Glomerular visceral epithelial cell (primary cell): Measurements from ENCODE around the gene SIRT2.
"Not testable (repeated sequence)": the region's sequence is repeated elsewhere in the genome, so short reads cannot be mapped to it uniquely, and the experiment has no call there.

ENCODE experiments used
- DNase-seq: peaks from one replicate; pipeline ENCODE4 v3.0.0-alpha.2; 2016; ENCODE audit errors: extremely low spot score

SIRT2 gene

GRCh38 chr19:38899447-38900201, at the start of gene SIRT2, which contains the start of gene NFKBIB:
TSS of gene SIRT2 (minus strand) at chr19:38899618. CDS start at chr19:38899521, 97 bp downstream.
TSS of gene NFKBIB (plus strand) at chr19:38899969. CDS start at chr19:38900033, 64 bp downstream.
- DNase-seq: peak; percentile 99

- DNase-seq: no peak
Observed at GRCh38 chr19:38946229-38947010, 47.0 kb upstream of the SIRT2 start.

- DNase-seq: no peak
Observed at GRCh38 chr19:38945562-38946228, 46.3 kb upstream of the SIRT2 start.

GRCh38 chr19:38944981-38945506, 45.6 kb upstream of the SIRT2 start:
- no peak for DNase-seq

GRCh38 chr19:38942471-38943181, 43.2 kb upstream of the SIRT2 start:
- DNase-seq: no peak

- no peak for DNase-seq
Observed at GRCh38 chr19:38941979-38942378, 42.6 kb upstream of the SIRT2 start.

- not testable (repeated sequence) for DNase-seq
Observed at GRCh38 chr19:38941466-38941865, 42.0 kb upstream of the SIRT2 start.

GRCh38 chr19:38939957-38940356, 40.5 kb upstream of the SIRT2 start:
- no peak for DNase-seq

- DNase-seq: no peak
Observed at GRCh38 chr19:38933544-38933943, 34.1 kb upstream of the SIRT2 start.

GRCh38 chr19:38932425-38933179, 33.2 kb upstream of the SIRT2 start:
- DNase-seq: peak; percentile 43

GRCh38 chr19:38931521-38931793, 32.0 kb upstream of the SIRT2 start:
- no peak for DNase-seq

GRCh38 chr19:38930776-38931520, 31.5 kb upstream of the SIRT2 start, which contains the start of gene MRPS12:
TSS of gene MRPS12 (plus strand) at chr19:38930944. CDS start at chr19:38931295, 351 bp downstream.
- peak; percentile 99 for DNase-seq

GRCh38 chr19:38929929-38930775, 30.7 kb upstream of the SIRT2 start, which contains the start of gene SARS2:
TSS of gene SARS2 (minus strand) at chr19:38930763. CDS start at chr19:38930736, 27 bp downstream.
- peak; percentile 95 for DNase-seq

GRCh38 chr19:38928391-38929001, 29.1 kb upstream of the SIRT2 start:
- no peak for DNase-seq

GRCh38 chr19:38924388-38924787, 25.0 kb upstream of the SIRT2 start:
- no peak for DNase-seq

- DNase-seq: no peak
Observed at GRCh38 chr19:38922482-38922881, 23.1 kb upstream of the SIRT2 start.

GRCh38 chr19:38921420-38922274, 22.2 kb upstream of the SIRT2 start:
- DNase-seq: no peak
